ENCODE results near the gene GSTT2.
"Not testable (repeated sequence)": the region's sequence is repeated elsewhere in the genome, so short reads cannot be mapped to it uniquely, and the experiment has no call there.

DNA sequence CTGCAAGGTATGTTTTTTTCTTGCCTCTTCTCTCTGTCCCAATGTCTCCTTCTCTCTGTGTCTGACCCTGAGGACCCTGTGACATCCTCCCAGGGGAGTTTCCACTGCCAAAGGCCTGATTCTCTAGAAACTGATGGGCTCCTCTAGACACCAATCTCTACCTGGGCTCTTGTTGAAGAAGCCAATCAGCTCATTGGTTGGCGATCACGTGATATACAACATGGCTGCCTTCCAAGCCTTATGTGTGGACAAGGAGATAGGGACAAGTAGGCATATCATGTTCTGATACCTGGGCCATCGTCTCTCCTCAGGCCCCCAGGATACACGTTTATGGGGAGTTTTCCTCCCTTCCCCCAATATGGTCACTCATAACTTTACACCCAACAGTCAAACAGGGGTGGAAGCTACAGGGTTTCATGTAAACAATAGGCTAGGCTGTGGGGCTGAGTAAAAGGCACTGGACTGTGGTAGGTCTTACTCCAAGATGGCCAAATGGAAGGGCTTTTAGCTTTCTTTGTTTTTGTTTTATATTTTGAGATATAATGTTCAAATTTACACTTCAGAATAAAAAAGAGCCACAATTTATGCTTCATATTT is 13.7 kb downstream of the GSTT2 start:
- TF ChIP-seq POLR2AphosphoS5, CTCF (IDR thresholded peaks at IDR 0.05): not testable (repeated sequence)

Data from gastroesophageal sphincter (tissue), 3 donors.